ENCODE data around the gene GMDS.

GRCh38 chr6:1770968-1771723, 474.3 kb downstream of the GMDS start:
- TF ChIP-seq, protein P1, sequence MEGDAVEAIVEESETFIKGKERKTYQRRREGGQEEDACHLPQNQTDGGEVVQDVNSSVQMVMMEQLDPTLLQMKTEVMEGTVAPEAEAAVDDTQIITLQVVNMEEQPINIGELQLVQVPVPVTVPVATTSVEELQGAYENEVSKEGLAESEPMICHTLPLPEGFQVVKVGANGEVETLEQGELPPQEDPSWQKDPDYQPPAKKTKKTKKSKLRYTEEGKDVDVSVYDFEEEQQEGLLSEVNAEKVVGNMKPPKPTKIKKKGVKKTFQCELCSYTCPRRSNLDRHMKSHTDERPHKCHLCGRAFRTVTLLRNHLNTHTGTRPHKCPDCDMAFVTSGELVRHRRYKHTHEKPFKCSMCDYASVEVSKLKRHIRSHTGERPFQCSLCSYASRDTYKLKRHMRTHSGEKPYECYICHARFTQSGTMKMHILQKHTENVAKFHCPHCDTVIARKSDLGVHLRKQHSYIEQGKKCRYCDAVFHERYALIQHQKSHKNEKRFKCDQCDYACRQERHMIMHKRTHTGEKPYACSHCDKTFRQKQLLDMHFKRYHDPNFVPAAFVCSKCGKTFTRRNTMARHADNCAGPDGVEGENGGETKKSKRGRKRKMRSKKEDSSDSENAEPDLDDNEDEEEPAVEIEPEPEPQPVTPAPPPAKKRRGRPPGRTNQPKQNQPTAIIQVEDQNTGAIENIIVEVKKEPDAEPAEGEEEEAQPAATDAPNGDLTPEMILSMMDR (IDR thresholded peaks at IDR 0.05) = no peak
- no peak for TF ChIP-seq POLR2A (IDR thresholded peaks at IDR 0.05)
- no peak for TF ChIP-seq EP300 (IDR thresholded peaks at IDR 0.05)

Measured in ovary (tissue), 3 donors.